Heart left ventricle (tissue), 13 donors: ENCODE data around the gene MAPK10.

Source experiments
- CTCF ChIP-seq, 12 donors: fragments of 200-600 bp; sonication (generic) in 4 of 12; IDR thresholded peaks; one replicate each; pipeline versions ENCODE4 v1.5.0 to v1.8.0; 2018 to 2022; ENCODE audit warnings: antibody characterized with exemption in 12 of 12, mild to moderate bottlenecking in 5 of 12
- POLR2A ChIP-seq, 2 donors: fragments of 450-650 bp; IDR thresholded peaks; one replicate each; pipeline ENCODE4 v1.6.1; 2017; ENCODE audit warnings: antibody characterized with exemption in 2 of 2, mild to moderate bottlenecking in 2 of 2, moderate library complexity in 2 of 2
- donor health status: ischemic (EF 13 %, LVEDD 7.1; RV severe dilation, severe dysfunction).
- donor health status: DM: no; HTN: yes; CAD: no.
- donor health status: DM: no; HTN: no; CAD: no.
- donor health status: ischemic (EF 25% LVEDD 6.9; RV normal size, moderate dysfunction).
- donor health status: ischemic (EF 25% LVEDD 5.7; RV mildly dilated, moderate dysfunction).
- donor health status: ischemic (EF 35%, LVEDD 5.7; RV mildly dilated, moderate dysfunction).
- donor health status: nonischemic (EF 11% LVEDD 7.7; RV severe dilation, severe dysfunction).
- donor health status: DM: yes; HTN: yes; CAD: no.
- donor health status: PGD.
- donor health status: ischemic (EF 29% LVEDD 5.4; RV normal size, mild dysfunction).
- donor health status: nonischemic (EF 23%, LVEDD 6.1; RV moderate dilation, normal function).

- TF ChIP-seq CTCF (IDR thresholded peaks at IDR 0.05), result no peak
- no peak for TF ChIP-seq POLR2A (IDR thresholded peaks at IDR 0.05)
Measured at GRCh38 chr4:86101410-86101809, 258.4 kb downstream of the MAPK10 start.
